OCI-LY3 (cell line): ENCODE data around the gene HYAL1.

Experiments used
- H2AFZ ChIP-seq: fragments of 200-600, 300-600 bp; shearing (Covaris generic); 2 replicates; pipeline ENCODE4 v1.6.0; 2014; ENCODE audit warnings: antibody characterized with exemption, low read depth, low read length
- H3K27ac ChIP-seq: fragments of 200-600, 300-600 bp; sonication (generic); 2 replicates; pipeline ENCODE4 v1.5.1; 2014; ENCODE audit warnings: mild to moderate bottlenecking, low read length, moderate library complexity, mixed read lengths
- H3K27me3 ChIP-seq: fragments of 200-600, 300-600 bp; sonication (generic); 2 replicates; pipeline ENCODE4 v1.6.1; 2014; ENCODE audit warnings: low read depth, low read length, mixed read lengths
- H3K36me3 ChIP-seq: fragments of 200-600, 300-600 bp; sonication (generic); replicated peaks from 2 replicates; pipeline ENCODE3; 2014; ENCODE audit warnings: low read depth, low read length, mixed read lengths
- H3K4me1 ChIP-seq: fragments of 300-600, 200-600 bp; sonication (generic); 2 replicates; pipeline ENCODE4 v1.6.1; 2014; ENCODE audit warnings: low read length, mixed read lengths
- H3K4me2 ChIP-seq: fragments of 200-600, 300-600 bp; sonication (generic); 2 replicates; pipeline ENCODE4 v1.6.1; 2014; ENCODE audit warnings: low read length, mixed read lengths
- H3K4me3 ChIP-seq: fragments of 300-600, 200-600 bp; sonication (generic); 2 replicates; pipeline ENCODE4 v1.5.1; 2014; ENCODE audit warnings: antibody characterized with exemption, mild to moderate bottlenecking, low read length, moderate library complexity
- H3K79me2 ChIP-seq: fragments of 300-600, 200-600 bp; shearing (Covaris generic); 2 replicates; pipeline ENCODE4 v1.6.1; 2014; ENCODE audit warnings: mild to moderate bottlenecking, low read length, mixed read lengths
- H3K9ac ChIP-seq: fragments of 300-600, 200-600 bp; shearing (Covaris generic); 2 replicates; pipeline ENCODE4 v1.6.0; 2014; ENCODE audit warnings: mild to moderate bottlenecking, low read length, moderate library complexity
- H3K9me3 ChIP-seq: fragments of 200-600, 300-600 bp; shearing (Covaris generic); 2 replicates; pipeline ENCODE4 v1.6.1; 2014; ENCODE audit warnings: low read length, mixed read lengths; ENCODE audit not compliant: insufficient read depth
- H4K20me1 ChIP-seq: fragments of 200-600, 300-600 bp; sonication (generic); 2 replicates; pipeline ENCODE4 v1.6.1; 2016; ENCODE audit warnings: low read length, mixed read lengths; ENCODE audit not compliant: insufficient read depth
- EZH2phosphoT487 ChIP-seq: fragments of 200-600 bp; shearing (Covaris generic); IDR thresholded peaks from 2 replicates; pipeline ENCODE4 v1.6.1; 2018; ENCODE audit warnings: antibody characterized with exemption, mixed run types, low read depth
- TF ChIP-seq, protein P1 (sequence below): fragments of 200-600, 300-600 bp; sonication (generic); IDR thresholded peaks from 2 replicates; pipeline ENCODE4 v1.5.1; 2014; ENCODE audit warnings: antibody characterized with exemption, low read length, low read depth

Gene HYAL1

DNA sequence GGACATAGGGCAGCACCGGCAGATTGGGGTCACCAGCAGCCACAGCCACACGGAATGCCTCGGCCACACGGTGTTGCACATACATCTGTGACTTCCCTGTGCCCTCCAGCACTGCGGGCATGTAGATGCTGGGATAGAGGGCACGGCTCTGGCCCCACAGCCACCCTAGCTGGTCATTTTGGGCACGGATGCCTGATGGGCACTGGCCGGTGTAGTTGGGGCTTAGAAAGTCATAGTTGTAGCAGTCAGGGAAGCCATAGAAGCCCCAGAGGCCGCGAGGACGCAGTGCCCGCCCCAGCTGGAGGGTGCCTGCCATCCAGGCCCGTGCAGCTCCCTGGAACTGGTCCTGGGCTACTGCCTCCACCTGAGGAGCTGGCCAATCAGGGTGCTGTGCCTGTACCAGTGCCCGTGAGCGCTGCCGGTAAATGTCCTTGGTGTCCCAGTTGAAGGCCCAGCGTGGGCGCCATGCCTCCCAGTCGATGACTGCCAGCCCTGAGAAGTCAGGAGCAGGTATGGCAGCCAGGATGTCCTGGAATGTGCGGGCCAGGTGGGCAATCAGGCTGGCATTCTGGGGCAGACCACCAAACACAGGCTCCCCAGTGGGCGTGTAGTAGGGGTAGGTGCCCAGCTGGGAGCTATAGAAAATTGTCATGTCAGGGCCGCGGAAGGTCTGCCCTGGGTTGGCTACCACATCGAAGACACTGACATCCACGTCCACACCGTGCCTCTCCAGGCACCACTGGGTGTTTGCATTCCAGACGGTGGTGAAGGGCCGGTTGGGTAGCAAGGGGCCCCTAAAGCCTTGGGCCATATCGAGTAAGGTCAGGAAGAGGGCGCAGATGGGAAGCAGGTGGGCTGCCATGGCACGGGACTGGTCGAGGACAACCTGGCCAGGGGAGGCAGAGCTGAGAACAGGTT lies 1.0 kb downstream of the HYAL1 start:
- 0 out of 2 replicates have a peak, but pooled peaks cover 7% of the 10 kb centered on the region for H3K79me2 ChIP-seq
- no peak overlapping the region for H3K9ac ChIP-seq
- H3K4me3 ChIP-seq = no peak overlapping the region
- H3K36me3 ChIP-seq = no peaks in the 10 kb centered on the region
- H3K27ac ChIP-seq = no peak overlapping the region
- TF ChIP-seq EZH2phosphoT487 = no peak
- TF ChIP-seq, protein P1, sequence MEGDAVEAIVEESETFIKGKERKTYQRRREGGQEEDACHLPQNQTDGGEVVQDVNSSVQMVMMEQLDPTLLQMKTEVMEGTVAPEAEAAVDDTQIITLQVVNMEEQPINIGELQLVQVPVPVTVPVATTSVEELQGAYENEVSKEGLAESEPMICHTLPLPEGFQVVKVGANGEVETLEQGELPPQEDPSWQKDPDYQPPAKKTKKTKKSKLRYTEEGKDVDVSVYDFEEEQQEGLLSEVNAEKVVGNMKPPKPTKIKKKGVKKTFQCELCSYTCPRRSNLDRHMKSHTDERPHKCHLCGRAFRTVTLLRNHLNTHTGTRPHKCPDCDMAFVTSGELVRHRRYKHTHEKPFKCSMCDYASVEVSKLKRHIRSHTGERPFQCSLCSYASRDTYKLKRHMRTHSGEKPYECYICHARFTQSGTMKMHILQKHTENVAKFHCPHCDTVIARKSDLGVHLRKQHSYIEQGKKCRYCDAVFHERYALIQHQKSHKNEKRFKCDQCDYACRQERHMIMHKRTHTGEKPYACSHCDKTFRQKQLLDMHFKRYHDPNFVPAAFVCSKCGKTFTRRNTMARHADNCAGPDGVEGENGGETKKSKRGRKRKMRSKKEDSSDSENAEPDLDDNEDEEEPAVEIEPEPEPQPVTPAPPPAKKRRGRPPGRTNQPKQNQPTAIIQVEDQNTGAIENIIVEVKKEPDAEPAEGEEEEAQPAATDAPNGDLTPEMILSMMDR = no peak
- H2AFZ ChIP-seq = no peak overlapping the region
- H3K9me3 ChIP-seq = 0 out of 2 replicates have a peak, but pooled peaks cover 3% of the 10 kb centered on the region
- no peaks in the 10 kb centered on the region for H3K27me3 ChIP-seq
- H3K4me1 ChIP-seq = peaks cover 16% of the 10 kb centered on the region
- H4K20me1 ChIP-seq = no peaks in the 10 kb centered on the region
- H3K4me2 ChIP-seq = no peak overlapping the region

DNA sequence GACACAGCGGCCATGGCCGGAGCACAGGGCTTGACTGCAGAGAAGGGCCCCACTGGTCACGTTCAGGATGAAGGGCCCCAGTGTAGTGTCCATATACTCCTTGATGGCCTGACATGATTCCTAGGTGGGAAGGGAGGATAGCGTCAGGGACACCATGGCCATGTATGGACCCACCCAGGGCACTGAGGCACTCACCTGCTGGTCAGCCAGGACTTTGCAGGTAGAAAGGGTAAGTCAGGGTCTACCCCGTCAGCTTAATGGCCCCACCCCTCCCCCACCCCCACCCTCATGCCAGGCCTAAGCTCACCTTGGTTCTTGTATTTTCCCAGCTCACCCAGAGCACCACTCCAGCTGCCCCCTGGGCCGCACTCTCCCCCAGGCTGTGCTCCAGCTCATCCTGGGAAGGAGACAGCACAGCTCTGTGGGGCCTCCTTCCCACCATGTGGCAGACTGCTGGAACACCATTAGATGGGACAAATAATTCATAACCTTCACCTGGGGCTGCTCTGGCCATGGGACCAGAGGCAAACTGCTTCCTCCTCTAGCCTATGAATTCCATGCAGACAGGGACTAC lies 2.6 kb downstream of the HYAL1 start:
- Histone ChIP-seq H3K27ac (no peak overlapping the region), H3K27me3 (no peaks in the 10 kb centered on the region), H3K36me3 (no peaks in the 10 kb centered on the region), H3K4me2 (peak overlapping the region; percentile 83), H3K9ac (no peak overlapping the region), H3K4me3 (peak overlapping the region; percentile 78; the same call in 1 of the 2 replicates), H3K4me1 (peaks cover 16% of the 10 kb centered on the region), H4K20me1 (no peaks in the 10 kb centered on the region), H3K79me2 (0 out of 2 replicates have a peak, but pooled peaks cover 7% of the 10 kb centered on the region), H2AFZ (no peak overlapping the region), H3K9me3 (no peaks in the 10 kb centered on the region)
- TF ChIP-seq, protein P1 = no peak
- no peak for TF ChIP-seq EZH2phosphoT487

DNA sequence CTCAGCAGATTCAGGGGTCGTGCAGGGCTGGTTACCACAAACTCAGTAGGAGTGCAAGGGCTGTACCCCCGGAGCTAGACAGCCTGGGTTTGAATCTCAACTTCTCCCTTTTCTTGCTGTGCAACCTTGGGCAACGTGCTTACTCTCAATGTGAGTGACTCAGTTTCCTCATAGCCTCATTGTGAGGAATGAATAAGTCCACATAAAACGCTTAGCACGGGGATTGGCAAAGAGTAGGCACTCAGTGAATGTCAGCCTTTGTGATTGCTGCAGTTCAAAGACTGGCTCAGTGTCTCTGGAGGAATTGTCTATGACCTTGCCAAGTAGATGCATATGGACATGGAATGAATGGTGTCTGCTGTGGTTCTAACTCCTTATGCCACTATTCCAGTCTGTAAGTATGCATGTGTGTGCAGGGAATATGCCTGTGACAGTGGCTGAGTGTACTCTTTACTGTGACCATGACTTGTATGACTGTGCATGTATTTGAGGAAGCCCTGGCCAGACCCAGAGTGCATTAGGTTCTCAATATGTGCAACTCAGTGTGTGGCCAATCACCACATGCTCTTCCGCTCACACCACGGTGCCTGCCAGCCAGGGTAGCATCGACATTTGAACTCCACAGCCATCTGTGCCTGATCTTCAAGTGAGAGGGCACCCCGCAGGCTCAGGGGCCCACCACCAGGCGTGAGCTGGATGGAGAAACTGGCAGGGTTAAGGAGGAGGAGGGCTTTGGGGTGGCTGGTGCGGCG lies 3.3 kb downstream of the HYAL1 start:
- Histone ChIP-seq H3K79me2 (0 out of 2 replicates have a peak, but pooled peaks cover 7% of the 10 kb centered on the region), H3K4me3 (peak overlapping the region; percentile 78), H2AFZ (peak overlapping the region; percentile 38; the same call in 1 of the 2 replicates), H4K20me1 (no peaks in the 10 kb centered on the region), H3K4me2 (peak overlapping the region; percentile 83), H3K36me3 (no peaks in the 10 kb centered on the region), H3K27me3 (no peaks in the 10 kb centered on the region), H3K9me3 (no peaks in the 10 kb centered on the region), H3K27ac (peak overlapping the region; percentile 10; the same call in 1 of the 2 replicates), H3K4me1 (peaks cover 16% of the 10 kb centered on the region), H3K9ac (peak overlapping the region; percentile 56)
- TF ChIP-seq EZH2phosphoT487 = no peak
- TF ChIP-seq, protein P1 = no peak
